Gastroesophageal sphincter (tissue), 4 donors: ENCODE results near the gene LSG1. TPM values are rescaled to one million over a fixed set of nuclear protein-coding genes. Genes with fewer than 3 reads are reported as not detected.
A peak's percentile ranks its signal among the peaks of the same experiment; 100 is the strongest.

Experiments used
- ATAC-seq: fragments of 150-250 bp; one replicate; pipeline ENCODE4 v1.9.1; 2016; ENCODE audit warnings: mild to moderate bottlenecking, moderate library complexity
- H3K27ac ChIP-seq, 4 donors: fragments of 200-600 bp; sonication (generic) in 3 of 4; 1 replicate in 3 of 4; 2 replicates in 1 of 4; pipeline ENCODE4 v1.5.1; 2016 to 2019
- H3K27me3 ChIP-seq: fragments of 200-600 bp; sonication (generic); one replicate; pipeline ENCODE4 v1.5.1; 2019
- H3K36me3 ChIP-seq, 2 donors: fragments of 200-600 bp; sonication (generic); one replicate each; pipeline ENCODE4 v1.5.1; 2019; ENCODE audit warnings: control low read depth in 1 of 2
- H3K4me1 ChIP-seq, 3 donors: fragments of 200-600 bp; sonication (generic); 1 replicate in 2 of 3; 2 replicates in 1 of 3; pipeline ENCODE4 v1.5.1; 2016 to 2019; ENCODE audit warnings: control low read depth in 2 of 3
- H3K4me3 ChIP-seq, 2 donors: fragments of 200-600 bp; sonication (generic); one replicate each; pipeline ENCODE4 v1.5.1; 2019; ENCODE audit warnings: mild to moderate bottlenecking in 1 of 2, moderate library complexity in 1 of 2
- H3K9me3 ChIP-seq, 3 donors: fragments of 200-600 bp; sonication (generic); one replicate each; pipeline ENCODE4 v1.5.1; 2017 to 2019; ENCODE audit warnings: control low read depth in 2 of 3
- CTCF ChIP-seq, 4 experiments: fragments of 200-600 bp in 2 of 4; fragments of 450-650 bp in 2 of 4; sonication (generic) in 1 of 4; IDR thresholded peaks; one replicate each; pipeline ENCODE4 v1.5.1; 2017 to 2019; ENCODE audit warnings: antibody characterized with exemption in 4 of 4, mild to moderate bottlenecking in 2 of 4, moderate library complexity in 2 of 4
- EP300 ChIP-seq: sonication (generic); formaldehyde crosslinking; IDR thresholded peaks from one replicate; pipeline ENCODE4 v1.6.1; 2017; ENCODE audit warnings: antibody characterized with exemption, mild to moderate bottlenecking
- POLR2A ChIP-seq, 2 donors: fragments of 450-650 bp; IDR thresholded peaks; one replicate each; pipeline ENCODE4 v1.6.1; 2017; ENCODE audit warnings: antibody characterized with exemption in 2 of 2, mild to moderate bottlenecking in 2 of 2, moderate library complexity in 1 of 2
- POLR2AphosphoS5 ChIP-seq: sonication (generic); formaldehyde crosslinking; IDR thresholded peaks from one replicate; pipeline ENCODE4 v1.6.1; 2017; ENCODE audit warnings: antibody characterized with exemption
- WGBS, 2 donors: methylation state at CpG; one replicate each; pipeline ENCODE4 v1.1.5; 2018; ENCODE audit warnings: low coverage in 1 of 2; 5-methylcytosine and 5-hydroxymethylcytosine counted together
- total RNA-seq, 4 donors: library from RNA; depleted of rRNA; stranded (reverse); fragments of >200 nt; gene quantifications; one replicate each; pipeline ENCODE4 v1.1.0, GENCODE V29; 2016

LSG1 gene
- total RNA-seq, 4 donors from 2014 or later: 23.0 to 30.3 (median 28.3) TPM

- ATAC-seq: no peak
- H3K9me3 ChIP-seq: no peaks in the 10 kb centered on the region
- no peaks in the 10 kb centered on the region for H3K36me3 ChIP-seq
- no peak overlapping the region for H3K27ac ChIP-seq
- H3K4me3 ChIP-seq: no peak overlapping the region
- peaks cover 14% of the 10 kb centered on the region for H3K27me3 ChIP-seq
- peaks cover 0 to 22% (median 5%) of the 10 kb centered on the region in 3 donors for H3K4me1 ChIP-seq
- TF ChIP-seq EP300 (no peak), CTCF (IDR thresholded peaks at IDR 0.05) (no peak), POLR2AphosphoS5 (no peak), POLR2A (IDR thresholded peaks at IDR 0.05) (no peak)
- 67 to 70% methylated on average over 10 to 11 of the region's 11 CpGs for WGBS, 2 donors
Measured at GRCh38 chr3:194680888-194681615, 9.1 kb upstream of the LSG1 start.

GRCh38 chr3:194676471-194676870 lies 4.5 kb upstream of the LSG1 start:
- TF ChIP-seq CTCF (IDR thresholded peaks at IDR 0.05) (no peak), POLR2AphosphoS5 (no peak), EP300 (no peak), POLR2A (IDR thresholded peaks at IDR 0.05) (no peak)
- peaks cover 27% of the 10 kb centered on the region for H3K27me3 ChIP-seq
- ATAC-seq: no peak
- no peak overlapping the region for H3K27ac ChIP-seq
- no peak overlapping the region for H3K4me3 ChIP-seq
- no peaks in the 10 kb centered on the region for H3K9me3 ChIP-seq
- H3K4me1 ChIP-seq: peaks cover 0 to 8% (median 0%) of the 10 kb centered on the region in 3 donors
- WGBS, 2 donors: 78% methylated on average over 1 of the region's 1 CpG; no CpG with 5 or more reads in 1 of the 2 donors
- no peaks in the 10 kb centered on the region for H3K36me3 ChIP-seq

- WGBS, 2 donors: 43 to 54% methylated on average over 2 to 3 of the region's 4 CpGs
- ATAC-seq: no peak
- no peak for TF ChIP-seq POLR2AphosphoS5
- H3K36me3 ChIP-seq: no peaks in the 10 kb centered on the region
- peaks cover 3 to 16% (median 7%) of the 10 kb centered on the region in 3 donors for H3K4me1 ChIP-seq
- no peak overlapping the region for H3K27ac ChIP-seq
- no peak overlapping the region for H3K4me3 ChIP-seq
- H3K9me3 ChIP-seq: no peaks in the 10 kb centered on the region
- H3K27me3 ChIP-seq: peaks cover 27% of the 10 kb centered on the region
Measured at GRCh38 chr3:194675680-194676079, 3.7 kb upstream of the LSG1 start.

GRCh38 chr3:194675081-194675640 lies 3.2 kb upstream of the LSG1 start:
- no peaks in the 10 kb centered on the region for H3K36me3 ChIP-seq
- H3K4me3 ChIP-seq: no peak overlapping the region
- TF ChIP-seq POLR2A (IDR thresholded peaks at IDR 0.05) (no peak), POLR2AphosphoS5 (no peak)
- H3K4me1 ChIP-seq: peaks cover 6 to 21% (median 7%) of the 10 kb centered on the region in 3 donors
- ATAC-seq: no peak
- WGBS, 2 donors: 41 to 52% methylated on average over 8 to 12 of the region's 12 CpGs
- peaks cover 27% of the 10 kb centered on the region for H3K27me3 ChIP-seq
- no peaks in the 10 kb centered on the region for H3K9me3 ChIP-seq
- H3K27ac ChIP-seq: no peak overlapping the region

GRCh38 chr3:194673761-194674160 lies 1.8 kb upstream of the LSG1 start:
- H3K9me3 ChIP-seq: no peaks in the 10 kb centered on the region
- H3K27me3 ChIP-seq: peaks cover 27% of the 10 kb centered on the region
- peaks cover 6 to 27% (median 7%) of the 10 kb centered on the region in 3 donors for H3K4me1 ChIP-seq
- H3K27ac ChIP-seq: no peak overlapping the region
- WGBS, 2 donors: 60 to 62% methylated on average over 2 of the region's 3 CpGs
- no peak for TF ChIP-seq POLR2A (IDR thresholded peaks at IDR 0.05)
- TF ChIP-seq CTCF (IDR thresholded peaks at IDR 0.05): no peak
- no peak for TF ChIP-seq EP300
- no peak for TF ChIP-seq POLR2AphosphoS5
- H3K36me3 ChIP-seq: peaks cover 0 to 14% of the 10 kb centered on the region in 2 donors
- no peak overlapping the region for H3K4me3 ChIP-seq
- no peak for ATAC-seq

GRCh38 chr3:194672876-194673275 lies 885 bp upstream of the LSG1 start:
- H3K27ac ChIP-seq: peak overlapping the region; percentile 75 to 94 (median 88)
- no peak for ATAC-seq
- peak overlapping the region; percentile 85 to 96 for H3K4me3 ChIP-seq
- no peak for TF ChIP-seq EP300
- H3K4me1 ChIP-seq: peaks cover 6 to 27% (median 7%) of the 10 kb centered on the region in 3 donors
- H3K36me3 ChIP-seq: peaks cover 0 to 22% of the 10 kb centered on the region in 2 donors
- no peaks in the 10 kb centered on the region for H3K9me3 ChIP-seq
- 10 to 39% methylated on average over 4 to 5 of the region's 5 CpGs for WGBS, 2 donors
- peaks cover 27% of the 10 kb centered on the region for H3K27me3 ChIP-seq
